GM12864 (cell line): ENCODE data around the gene SNRPD3.

Experiments
- DNase-seq: peaks from one replicate; pipeline ENCODE4 v3.0.0-alpha.2; 2011; ENCODE audit warnings: low read depth
- H3K4me3 ChIP-seq: 2 replicates; pipeline ENCODE4 v1.5.1; 2011; ENCODE audit warnings: mild to moderate bottlenecking, low read depth, low read length, control low read depth
- CTCF ChIP-seq: IDR thresholded peaks from 2 replicates; pipeline ENCODE4 v1.5.1; 2011; ENCODE audit warnings: low read depth, mild to moderate bottlenecking, moderate library complexity, low read length, control low read depth, inconsistent platforms; ENCODE audit errors: missing control alignments

The SNRPD3 gene

GRCh38 chr22:24582056-24582814 is 26.4 kb downstream of the SNRPD3 start:
- no peak overlapping the region for H3K4me3 ChIP-seq
- no peak for DNase-seq
- no peak for TF ChIP-seq CTCF

GRCh38 chr22:24583221-24584165 is 27.7 kb downstream of the SNRPD3 start:
- no peak for TF ChIP-seq CTCF
- H3K4me3 ChIP-seq, result no peak overlapping the region
- DNase-seq, result no peak

GRCh38 chr22:24584166-24584790 is 28.5 kb downstream of the SNRPD3 start:
- TF ChIP-seq CTCF, result no peak
- DNase-seq, result no peak
- H3K4me3 ChIP-seq, result no peak overlapping the region

GRCh38 chr22:24584871-24585411 is 29.1 kb downstream of the SNRPD3 start:
- no peak for DNase-seq
- TF ChIP-seq CTCF, result no peak
- H3K4me3 ChIP-seq, result no peak overlapping the region

- TF ChIP-seq CTCF, result no peak
- DNase-seq, result no peak
- no peak overlapping the region for H3K4me3 ChIP-seq
Observed at GRCh38 chr22:24585461-24585860, 29.7 kb downstream of the SNRPD3 start.

GRCh38 chr22:24585927-24586546 is 30.2 kb downstream of the SNRPD3 start:
- TF ChIP-seq CTCF, result no peak
- DNase-seq, result no peak
- no peak overlapping the region for H3K4me3 ChIP-seq
